IMR-90 (cell line): ENCODE measurements around the gene AHR. TPM values are rescaled to one million over a fixed set of nuclear protein-coding genes. Genes with fewer than 3 reads are reported as not detected.

ENCODE experiments used
- ATAC-seq: fragments of 200-7000 bp; cut with Tn5 transposase; 2 replicates; pipeline ENCODE4 v1.9.1; 2020; ENCODE audit warnings: low read depth, mild to moderate bottlenecking, moderate library complexity
- BruUV-seq: library from RNA; stranded (reverse); fragments of 400-500 nt; replicated peaks from 2 replicates; lab custom pipeline; 2021; lab: Mats Ljungman, UMichigan
- CTCF ChIA-PET: fragments of 300-600 bp; formaldehyde crosslinking; extraction: SDS; loops from one replicate; lab custom pipeline; 2021; ENCODE audit warnings: antibody characterized with exemption; lab: Yijun Ruan, JAX
- POLR2A ChIA-PET: fragments of 300-600 bp; sonication (Branson Sonifier 250); formaldehyde crosslinking; loops from one replicate; lab custom pipeline; 2022; ENCODE audit warnings: antibody characterized with exemption; ENCODE audit not compliant: unreplicated experiment; lab: Charles Lee
- DNase-seq: peaks from one replicate; pipeline ENCODE4 v3.0.0; 2013
- H2AFZ ChIP-seq: replicated peaks from 2 replicates; pipeline ENCODE3; 2013; ENCODE audit warnings: low read length, mild to moderate bottlenecking; ENCODE audit not compliant: poor library complexity
- H2AK5ac ChIP-seq: 2 replicates; pipeline ENCODE4 v1.6.1; 2013; ENCODE audit warnings: low read depth, low read length, inconsistent platforms
- H2AK9ac ChIP-seq: replicated peaks from 2 replicates; pipeline ENCODE3; 2013; ENCODE audit warnings: mild to moderate bottlenecking, low read depth, low read length, moderate library complexity; ENCODE audit not compliant: poor library complexity
- H2BK120ac ChIP-seq: 2 replicates; pipeline ENCODE4 v1.6.1; 2013; ENCODE audit warnings: low read depth, low read length, inconsistent platforms
- H2BK15ac ChIP-seq: 3 replicates; pipeline ENCODE4 v1.6.1; 2013; ENCODE audit warnings: low read depth, low read length, inconsistent platforms
- H2BK20ac ChIP-seq: 2 replicates; pipeline ENCODE4 v1.6.1; 2013; ENCODE audit warnings: low read depth, mild to moderate bottlenecking, inconsistent platforms, low read length, moderate library complexity
- H2BK5ac ChIP-seq: 2 replicates; pipeline ENCODE4 v1.6.1; 2013; ENCODE audit warnings: mild to moderate bottlenecking, low read depth, low read length, inconsistent platforms; ENCODE audit not compliant: poor library complexity, severe bottlenecking
- H3K14ac ChIP-seq: replicated peaks from 2 replicates; pipeline ENCODE4 v1.6.1; 2013; ENCODE audit warnings: low read depth, low read length, inconsistent platforms
- H3K18ac ChIP-seq: 2 replicates; pipeline ENCODE4 v1.6.1; 2013; ENCODE audit warnings: low read depth, low read length, control low read depth
- H3K23ac ChIP-seq: 2 replicates; pipeline ENCODE4 v1.6.1; 2013; ENCODE audit warnings: low read depth, low read length, inconsistent platforms
- H3K27ac ChIP-seq: 2 replicates; pipeline ENCODE4 v1.5.1; 2013; ENCODE audit warnings: mild to moderate bottlenecking, control low read depth, low read length; ENCODE audit not compliant: insufficient read depth
- H3K27me3 ChIP-seq: 2 replicates; pipeline ENCODE4 v1.6.1; 2013; ENCODE audit warnings: low read length; ENCODE audit not compliant: control insufficient read depth, insufficient read depth
- H3K36me3 ChIP-seq: 2 replicates; pipeline ENCODE4 v1.6.1; 2013; ENCODE audit warnings: low read length, mixed read lengths; ENCODE audit not compliant: control insufficient read depth, insufficient read depth
- H3K4ac ChIP-seq: 2 replicates; pipeline ENCODE4 v1.6.1; 2013; ENCODE audit warnings: low read depth, low read length, inconsistent platforms
- H3K4me1 ChIP-seq: 2 replicates; pipeline ENCODE4 v1.6.1; 2013; ENCODE audit warnings: low read length, mixed read lengths; ENCODE audit not compliant: control insufficient read depth, insufficient read depth
- H3K4me2 ChIP-seq: 2 replicates; pipeline ENCODE4 v1.6.1; 2013; ENCODE audit warnings: low read depth, mild to moderate bottlenecking, control low read depth, low read length, moderate library complexity
- H3K4me3 ChIP-seq: 2 replicates; pipeline ENCODE4 v1.5.1; 2013; ENCODE audit warnings: low read depth, mild to moderate bottlenecking, control low read depth, low read length, moderate library complexity; ENCODE audit not compliant: insufficient read depth
- H3K56ac ChIP-seq: 2 replicates; pipeline ENCODE4 v1.6.1; 2013; ENCODE audit warnings: low read length, inconsistent platforms; ENCODE audit not compliant: insufficient read depth; ENCODE audit errors: extremely low read depth
- H3K79me1 ChIP-seq, 2 experiments: 2 replicates each; pipeline ENCODE4 v1.6.1; 2013; ENCODE audit warnings: low read length in 2 of 2, inconsistent platforms in 1 of 2, low read depth in 1 of 2
- H3K9ac ChIP-seq: 2 replicates; pipeline ENCODE4 v1.6.1; 2013; ENCODE audit warnings: low read depth, low read length, control low read depth
- H3K9me1 ChIP-seq: 2 replicates; pipeline ENCODE4 v1.6.1; 2013; ENCODE audit warnings: low read length, inconsistent platforms; ENCODE audit not compliant: insufficient read depth
- H3K9me3 ChIP-seq: 2 replicates; pipeline ENCODE4 v1.6.1; 2013; ENCODE audit warnings: low read length; ENCODE audit not compliant: control insufficient read depth, insufficient read depth
- H4K20me1 ChIP-seq: 2 replicates; pipeline ENCODE4 v1.6.1; 2013; ENCODE audit warnings: low read length, inconsistent platforms; ENCODE audit not compliant: insufficient read depth
- H4K5ac ChIP-seq: 2 replicates; pipeline ENCODE4 v1.6.1; 2013; ENCODE audit warnings: mild to moderate bottlenecking, low read depth, low read length, control low read depth
- H4K8ac ChIP-seq, 2 experiments: 2 replicates each; pipeline ENCODE4 v1.6.1; 2013; ENCODE audit warnings: low read depth in 2 of 2, low read length in 2 of 2, control low read depth in 1 of 2, inconsistent platforms in 1 of 2
- H4K91ac ChIP-seq: 2 replicates; pipeline ENCODE4 v1.6.1; 2013; ENCODE audit warnings: low read depth, low read length, inconsistent platforms; ENCODE audit not compliant: insufficient read depth
- CHD1 ChIP-seq: IDR thresholded peaks from 2 replicates; pipeline ENCODE4 v1.6.1; 2012; ENCODE audit warnings: low read depth, low read length, improper control_type of control experiment
- MXI1 ChIP-seq: IDR thresholded peaks from 2 replicates; pipeline ENCODE4 v1.6.1; 2012; ENCODE audit warnings: low read depth, mild to moderate bottlenecking, low read length, moderate library complexity, borderline replicate concordance
- RAD21 ChIP-seq: IDR thresholded peaks from 2 replicates; pipeline ENCODE4 v1.6.1; 2012; ENCODE audit warnings: low read length, improper control_type of control experiment
- RCOR1 ChIP-seq: IDR thresholded peaks from 2 replicates; pipeline ENCODE4 v1.6.1; 2012; ENCODE audit warnings: mild to moderate bottlenecking, low read length, improper control_type of control experiment; ENCODE audit not compliant: insufficient replicate concordance
- RFX5 ChIP-seq: IDR thresholded peaks from 2 replicates; pipeline ENCODE4 v1.8.0; 2012; ENCODE audit warnings: low read depth, mild to moderate bottlenecking, low read length, moderate library complexity
- WGBS, 2 experiments: methylation state at CpG; one replicate each; pipeline versions ENCODE4 v1.1.5 to v1.1.7; 2013; ENCODE audit warnings: missing lambda C conversion rate in 2 of 2; ENCODE audit not compliant: insufficient read length in 1 of 2; ENCODE audit errors: extremely low coverage in 2 of 2; 5-methylcytosine and 5-hydroxymethylcytosine counted together
- dilution Hi-C: fragments of 300-500 bp; cut with HindIII; formaldehyde crosslinking; loops from one replicate; pipeline ENCODE4 v1.14.3; 2018; ENCODE audit warnings: low sequenced_read_pairs; ENCODE audit not compliant: unreplicated experiment
- in situ Hi-C: fragments of 300-500 bp; cut with MboI; formaldehyde crosslinking; loops from 3 replicates; pipeline ENCODE4 v1.14.3; 2019; ENCODE audit warnings: low sequenced_read_pairs, inconsistent platforms, mixed read lengths
- intact Hi-C: fragments of 100-400 bp; cut with micrococcal nuclease; formaldehyde crosslinking; loops from 2 replicates; pipeline ENCODE4 v1.10.0; 2022
- polyA plus RNA-seq, 3 experiments: library from polyadenylated mRNA; depleted of rRNA; stranded (reverse); fragments of >200 nt; gene quantifications; 2 replicates each; pipeline ENCODE4 v1.2.3, GENCODE V29; 2012; ENCODE audit warnings: low replicate concordance in 1 of 3
- total RNA-seq: library from RNA; depleted of rRNA; stranded (reverse); fragments of >200 nt; gene quantifications from 2 replicates; pipeline ENCODE4 v1.2.3, GENCODE V29; 2012
- TF ChIP-seq, protein P1 (sequence below): conservative IDR thresholded peaks from 2 replicates; pipeline ENCODE4 v1.5.1; 2012; ENCODE audit warnings: mild to moderate bottlenecking, low read depth, low read length, improper control_type of control experiment

Gene AHR
- total and polyA plus RNA-seq, 2 of the 4 experiments (the other 2 are of a cell fraction), result 6.9 to 55.2 TPM

DNA sequence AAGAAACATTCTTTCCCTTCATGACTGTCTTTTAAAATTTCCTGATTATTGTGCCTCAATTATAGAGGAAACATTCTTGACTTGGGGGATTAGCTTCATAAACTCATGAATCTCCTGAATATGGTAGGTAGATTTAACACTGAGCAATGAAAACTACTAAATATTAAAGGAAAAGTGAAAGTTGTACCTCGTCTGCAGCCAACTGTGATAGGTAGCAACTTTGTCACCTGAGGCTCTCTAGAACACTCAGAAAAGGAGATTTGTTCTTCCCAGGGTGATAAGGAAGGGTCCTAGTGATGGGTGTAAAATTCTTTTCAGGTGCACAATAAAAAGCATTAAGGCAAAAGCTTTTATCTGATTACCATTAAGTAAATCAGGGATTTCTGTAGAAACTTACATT lies 78.1 kb downstream of the AHR start:
- WGBS, 2 experiments, result no CpG with 5 or more reads among the region's 1 CpG
- no peak overlapping the region for H2AK5ac ChIP-seq
- no peak overlapping the region for H4K5ac ChIP-seq
- H2AFZ ChIP-seq, result no peak overlapping the region
- no peak overlapping the region for H3K27ac ChIP-seq
- in situ Hi-C loops (no loop called here), intact Hi-C loops (loop anchor here (10.0 kb wide), 1 partner anchor 1028 kb away; no protein-coding TSS in a partner anchor), dilution Hi-C loops (no loop called here)
- H3K18ac ChIP-seq, result no peak overlapping the region
- no peak for DNase-seq
- H3K27me3 ChIP-seq, result no peaks in the 10 kb centered on the region
- H3K9me3 ChIP-seq, result no peaks in the 10 kb centered on the region
- H2BK120ac ChIP-seq, result no peak overlapping the region
- no peak overlapping the region for H2AK9ac ChIP-seq
- no peak overlapping the region for H4K8ac ChIP-seq
- no peak overlapping the region for H2BK15ac ChIP-seq
- no peak overlapping the region for H3K4me3 ChIP-seq
- no peak overlapping the region for H3K56ac ChIP-seq
- ChIA-PET POLR2A (no interaction called here), CTCF (interaction anchor here (0.6 kb wide), 1 partner anchor 75 kb away, joined by 4 read pairs; no protein-coding TSS in a partner anchor)
- H3K4me2 ChIP-seq, result no peak overlapping the region
- no peak overlapping the region for H2BK20ac ChIP-seq
- no peaks in the 10 kb centered on the region for H3K36me3 ChIP-seq
- no peak overlapping the region for H4K91ac ChIP-seq
- no peak overlapping the region for H2BK5ac ChIP-seq
- H3K9ac ChIP-seq, result no peak overlapping the region
- no peaks in the 10 kb centered on the region for H3K79me1 ChIP-seq
- BruUV-seq, result no TSS peak
- no peak overlapping the region for H3K23ac ChIP-seq
- TF ChIP-seq RAD21 (no peak), RCOR1 (no peak), MXI1 (no peak), CHD1 (no peak), RFX5 (no peak)
- TF ChIP-seq, protein P1, sequence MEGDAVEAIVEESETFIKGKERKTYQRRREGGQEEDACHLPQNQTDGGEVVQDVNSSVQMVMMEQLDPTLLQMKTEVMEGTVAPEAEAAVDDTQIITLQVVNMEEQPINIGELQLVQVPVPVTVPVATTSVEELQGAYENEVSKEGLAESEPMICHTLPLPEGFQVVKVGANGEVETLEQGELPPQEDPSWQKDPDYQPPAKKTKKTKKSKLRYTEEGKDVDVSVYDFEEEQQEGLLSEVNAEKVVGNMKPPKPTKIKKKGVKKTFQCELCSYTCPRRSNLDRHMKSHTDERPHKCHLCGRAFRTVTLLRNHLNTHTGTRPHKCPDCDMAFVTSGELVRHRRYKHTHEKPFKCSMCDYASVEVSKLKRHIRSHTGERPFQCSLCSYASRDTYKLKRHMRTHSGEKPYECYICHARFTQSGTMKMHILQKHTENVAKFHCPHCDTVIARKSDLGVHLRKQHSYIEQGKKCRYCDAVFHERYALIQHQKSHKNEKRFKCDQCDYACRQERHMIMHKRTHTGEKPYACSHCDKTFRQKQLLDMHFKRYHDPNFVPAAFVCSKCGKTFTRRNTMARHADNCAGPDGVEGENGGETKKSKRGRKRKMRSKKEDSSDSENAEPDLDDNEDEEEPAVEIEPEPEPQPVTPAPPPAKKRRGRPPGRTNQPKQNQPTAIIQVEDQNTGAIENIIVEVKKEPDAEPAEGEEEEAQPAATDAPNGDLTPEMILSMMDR, result no peak
- H3K9me1 ChIP-seq, result no peaks in the 10 kb centered on the region; the same call in 1 of the 2 replicates
- no peak overlapping the region for H3K14ac ChIP-seq
- no peak for ATAC-seq
- H4K20me1 ChIP-seq, result no peaks in the 10 kb centered on the region
- peaks cover 7% of the 10 kb centered on the region for H3K4me1 ChIP-seq
- H3K4ac ChIP-seq, result no peak overlapping the region
